SK-N-MC (cell line): ENCODE measurements around the gene SDHAF3.
"Not testable (repeated sequence)": the region's sequence is repeated elsewhere in the genome, so short reads cannot be mapped to it uniquely, and the experiment has no call there.

Experiments
- DNase-seq: peaks from one replicate; pipeline ENCODE4 v3.0.0-alpha.2; 2011; ENCODE audit warnings: low read depth, low spot score
- H3K27ac ChIP-seq: fragments of 200-600 bp; sonication (generic); 2 replicates; pipeline ENCODE4 v1.5.1; 2016; ENCODE audit warnings: mixed run types
- H3K36me3 ChIP-seq: fragments of 200-600 bp; sonication (generic); 2 replicates; pipeline ENCODE4 v1.6.1; 2017; ENCODE audit warnings: antibody characterized with exemption, low read length, mixed read lengths; ENCODE audit not compliant: insufficient read depth
- H3K4me3 ChIP-seq: fragments of 200-600 bp; sonication (generic); 2 replicates; pipeline ENCODE4 v1.5.1; 2016
- H3K9ac ChIP-seq: fragments of 200-600 bp; sonication (generic); 2 replicates; pipeline ENCODE4 v1.8.0; 2017; ENCODE audit warnings: mixed run types, mixed read lengths; ENCODE audit not compliant: insufficient read length
- H3K9me3 ChIP-seq: fragments of 200-600 bp; sonication (generic); 2 replicates; pipeline ENCODE4 v1.6.1; 2017; ENCODE audit warnings: low read depth, mild to moderate bottlenecking, antibody characterized with exemption, low read length, moderate library complexity, mixed read lengths
- EZH2 ChIP-seq: fragments of 200-600 bp; sonication (generic); IDR thresholded peaks from one replicate; pipeline ENCODE4 v1.6.1; 2017; ENCODE audit warnings: antibody characterized with exemption
- FOXP2 ChIP-seq: optimal IDR thresholded peaks from 2 replicates; pipeline ENCODE3; 2011; ENCODE audit warnings: mild to moderate bottlenecking, moderate library complexity; ENCODE audit not compliant: insufficient read depth; ENCODE audit errors: extremely low read length, control extremely low read depth
- POLR2AphosphoS5 ChIP-seq: IDR thresholded peaks from 2 replicates; pipeline ENCODE4 v1.6.1; 2012; ENCODE audit warnings: mild to moderate bottlenecking, low read depth, low read length, borderline replicate concordance

Gene SDHAF3

GRCh38 chr7:97119747-97120146 lies 2.2 kb downstream of the SDHAF3 start:
- no peaks in the 10 kb centered on the region for H3K36me3 ChIP-seq
- no peak for DNase-seq
- no peak overlapping the region for H3K27ac ChIP-seq
- no peak overlapping the region for H3K4me3 ChIP-seq
- H3K9me3 ChIP-seq: no peaks in the 10 kb centered on the region
- TF ChIP-seq EZH2: no peak
- no peak for TF ChIP-seq FOXP2
- no peak for TF ChIP-seq POLR2AphosphoS5
- H3K9ac ChIP-seq: no peak overlapping the region

DNA sequence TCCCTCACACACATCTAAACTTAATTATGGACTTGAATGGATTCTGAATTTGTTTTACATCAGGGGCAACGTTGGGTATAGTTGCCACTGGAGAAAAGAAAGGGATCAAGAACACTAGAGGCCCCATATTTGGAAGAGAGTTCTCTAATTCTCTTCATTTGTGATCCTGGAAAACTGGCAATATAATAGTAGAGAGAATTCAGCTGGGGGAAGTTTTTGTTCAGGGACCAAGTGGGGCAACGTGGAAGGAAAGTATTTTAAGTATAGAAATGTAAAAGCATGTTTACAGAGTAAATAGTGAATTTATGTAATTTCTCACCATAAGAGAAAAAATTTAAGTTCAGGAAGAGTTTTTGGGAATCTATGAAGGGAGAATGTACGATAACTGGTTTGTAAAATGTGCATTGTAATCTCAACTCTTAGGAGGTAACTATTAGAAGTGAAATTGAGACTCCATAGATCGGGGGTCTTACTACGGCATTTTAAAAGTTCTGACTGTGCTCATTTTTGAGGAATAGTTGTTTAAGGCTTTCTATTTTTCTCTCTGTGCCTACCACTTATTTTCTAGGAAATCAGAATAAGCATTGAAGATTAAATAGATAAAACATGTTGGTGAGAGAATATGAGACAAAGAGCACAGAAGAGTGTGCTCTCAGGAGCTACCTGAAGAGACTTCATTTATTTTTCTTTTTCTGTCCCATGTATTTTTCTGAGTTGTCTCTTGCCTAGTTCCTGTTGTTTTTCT lies 3.4 kb downstream of the SDHAF3 start:
- Histone ChIP-seq H3K27ac (no peak overlapping the region), H3K9me3 (no peaks in the 10 kb centered on the region), H3K4me3 (no peak overlapping the region), H3K36me3 (no peaks in the 10 kb centered on the region), H3K9ac (no peak overlapping the region)
- TF ChIP-seq FOXP2 (no peak), POLR2AphosphoS5 (no peak), EZH2 (no peak)
- DNase-seq: no peak

GRCh38 chr7:97123115-97123514 lies 5.6 kb downstream of the SDHAF3 start:
- not testable (repeated sequence) for DNase-seq, H3K4me3 ChIP-seq, H3K9me3 ChIP-seq, H3K27ac ChIP-seq, H3K9ac ChIP-seq, H3K36me3 ChIP-seq

DNA sequence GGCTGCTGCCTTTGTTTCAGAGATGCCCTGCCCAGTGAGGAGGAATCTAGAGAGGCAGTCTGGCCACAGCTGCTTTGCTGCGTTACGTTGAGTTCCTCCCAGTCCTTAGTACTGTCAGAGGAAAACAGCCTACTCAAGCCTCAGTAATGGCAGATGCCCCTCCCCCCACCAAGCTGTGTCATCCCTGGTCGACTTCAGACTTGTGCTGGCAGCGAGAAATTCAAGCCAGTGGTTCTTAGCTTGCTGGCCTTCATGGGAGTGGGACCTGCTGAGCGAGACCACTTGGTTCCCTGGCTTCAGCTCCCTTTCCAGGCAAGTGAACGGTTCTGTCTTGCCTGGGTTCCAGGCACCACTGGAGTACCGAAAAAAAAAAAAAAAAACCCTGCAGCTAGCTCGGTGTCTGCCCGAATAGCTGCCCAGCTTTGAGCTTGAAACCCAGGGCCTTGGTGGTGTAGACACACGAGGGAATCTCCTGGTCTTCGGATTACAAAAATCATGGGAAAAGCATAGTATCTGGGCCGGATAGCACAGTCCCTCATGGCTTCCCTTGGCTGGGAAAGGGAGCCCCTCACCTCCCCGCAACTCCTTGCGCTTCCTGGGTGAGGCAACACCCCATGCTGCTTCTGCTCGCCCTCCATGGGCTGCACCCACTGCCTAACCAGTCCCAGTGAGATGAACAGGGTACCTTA lies 9.1 kb downstream of the SDHAF3 start:
- H3K27ac ChIP-seq: no peak overlapping the region

DNA sequence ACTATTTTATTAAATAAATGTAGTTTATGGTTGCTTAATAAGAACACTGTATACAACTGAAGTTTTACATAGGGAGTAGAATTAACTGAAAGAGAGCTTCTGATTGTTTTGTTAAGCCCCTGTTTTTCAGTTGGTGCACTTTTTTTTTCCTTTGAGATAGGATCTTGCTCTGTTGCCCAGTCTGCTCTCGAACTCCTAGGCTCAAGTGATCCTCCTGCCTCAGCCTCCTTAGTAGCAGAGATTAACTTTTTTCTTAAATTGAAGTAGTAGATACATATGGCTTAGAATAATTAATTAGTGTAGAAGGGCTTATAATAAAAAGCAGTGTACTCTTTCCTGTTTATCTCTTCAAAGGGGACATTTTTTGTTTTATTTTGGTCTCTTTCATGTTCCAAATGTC lies 11.2 kb downstream of the SDHAF3 start:
- Histone ChIP-seq H3K9ac (no peak overlapping the region), H3K4me3 (no peak overlapping the region), H3K9me3 (no peaks in the 10 kb centered on the region), H3K27ac (no peak overlapping the region), H3K36me3 (no peaks in the 10 kb centered on the region)
- no peak for DNase-seq
- TF ChIP-seq FOXP2: no peak
- no peak for TF ChIP-seq POLR2AphosphoS5
- no peak for TF ChIP-seq EZH2

More for the DNA sequence above, 9.1 kb downstream of the SDHAF3 start:
- Histone ChIP-seq H3K36me3 (no peaks in the 10 kb centered on the region), H3K4me3 (no peak overlapping the region), H3K9ac (no peak overlapping the region), H3K9me3 (no peaks in the 10 kb centered on the region)
- DNase-seq: no peak
- TF ChIP-seq FOXP2 (no peak), POLR2AphosphoS5 (no peak), EZH2 (no peak)

GRCh38 chr7:97130417-97131139 lies 13.1 kb downstream of the SDHAF3 start:
- Histone ChIP-seq H3K36me3 (no peaks in the 10 kb centered on the region), H3K27ac (no peak overlapping the region), H3K9me3 (no peaks in the 10 kb centered on the region), H3K4me3 (no peak overlapping the region), H3K9ac (peak overlapping the region; percentile 41)
- no peak for DNase-seq
- no peak for TF ChIP-seq POLR2AphosphoS5
- TF ChIP-seq FOXP2: no peak
- no peak for TF ChIP-seq EZH2

GRCh38 chr7:97133159-97133558 lies 15.7 kb downstream of the SDHAF3 start:
- Histone ChIP-seq H3K9me3 (no peaks in the 10 kb centered on the region), H3K4me3 (no peak overlapping the region), H3K36me3 (no peaks in the 10 kb centered on the region), H3K27ac (no peak overlapping the region), H3K9ac (no peak overlapping the region)
- TF ChIP-seq EZH2: no peak
- TF ChIP-seq FOXP2: no peak
- no peak for TF ChIP-seq POLR2AphosphoS5
- DNase-seq: no peak

- no peak overlapping the region for H3K4me3 ChIP-seq
- no peak for DNase-seq
- TF ChIP-seq EZH2 (no peak), POLR2AphosphoS5 (no peak), FOXP2 (no peak)
- no peak overlapping the region for H3K9ac ChIP-seq
- 0 out of 2 replicates have a peak, but pooled peaks cover 4% of the 10 kb centered on the region for H3K9me3 ChIP-seq
- H3K36me3 ChIP-seq: peaks cover 12% of the 10 kb centered on the region; the same call in 1 of the 2 replicates
- no peak overlapping the region for H3K27ac ChIP-seq
Observed at GRCh38 chr7:97138830-97139229, 21.3 kb downstream of the SDHAF3 start.
